Activated CD4-positive, alpha-beta T cell treated with anti-CD3 and anti-CD28 coated beads for 36 hours (primary cell): ENCODE measurements around the gene PKP3. TPM values are rescaled to one million over a fixed set of nuclear protein-coding genes. Genes with fewer than 3 reads are reported as not detected.

Source experiments
- ATAC-seq: fragments of 200-7000 bp; cut with Tn5 transposase; one replicate; pipeline ENCODE4 v1.10.0; 2021; ENCODE audit warnings: mild to moderate bottlenecking, moderate library complexity
- CTCF ChIA-PET: fragments of 350-600 bp; sonication (Branson Sonifier 250); formaldehyde crosslinking; loops from one replicate; lab custom pipeline; 2021; ENCODE audit warnings: antibody characterized with exemption; lab: Charles Lee
- POLR2A ChIA-PET: fragments of 350-600 bp; sonication (Branson Sonifier 250); formaldehyde crosslinking; loops from one replicate; lab custom pipeline; 2021; ENCODE audit warnings: antibody characterized with exemption, inconsistent platforms; lab: Charles Lee
- DNase-seq: peaks from one replicate; pipeline ENCODE4 v3.0.0-alpha.2; 2020
- H3K27ac Mint-ChIP-seq: one replicate; pipeline ENCODE4 v1.8.0; 2021; ENCODE audit warnings: mixed read lengths
- H3K27me3 Mint-ChIP-seq: one replicate; pipeline ENCODE4 v1.8.0; 2021; ENCODE audit warnings: mixed read lengths
- H3K36me3 Mint-ChIP-seq: one replicate; pipeline ENCODE4 v1.8.0; 2021; ENCODE audit warnings: low read depth, mixed read lengths
- H3K4me1 Mint-ChIP-seq: one replicate; pipeline ENCODE4 v1.8.0; 2021; ENCODE audit warnings: mixed read lengths
- H3K4me3 Mint-ChIP-seq: one replicate; pipeline ENCODE4 v1.8.0; 2021; ENCODE audit warnings: mild to moderate bottlenecking, moderate library complexity, mixed read lengths
- H3K9me3 Mint-ChIP-seq: one replicate; pipeline ENCODE4 v1.8.0; 2021; ENCODE audit warnings: low read depth, mixed read lengths
- intact Hi-C, 2 experiments: fragments of 100-400 bp; cut with DNase I in 1 of 2; cut with micrococcal nuclease in 1 of 2; formaldehyde crosslinking; loops; one replicate each; pipeline versions ENCODE4 v1.14.2 to v1.15.1; 2022 to 2024; cut with DNase I, micrococcal nuclease
- total RNA-seq, 2 experiments: library from RNA; stranded (reverse); gene quantifications; one replicate each; pipeline ENCODE4 v1.2.3, GENCODE V29; 2021

The PKP3 gene
- total RNA-seq, 2 experiments from 2014 or later = 0.07 to 0.18 TPM

DNA sequence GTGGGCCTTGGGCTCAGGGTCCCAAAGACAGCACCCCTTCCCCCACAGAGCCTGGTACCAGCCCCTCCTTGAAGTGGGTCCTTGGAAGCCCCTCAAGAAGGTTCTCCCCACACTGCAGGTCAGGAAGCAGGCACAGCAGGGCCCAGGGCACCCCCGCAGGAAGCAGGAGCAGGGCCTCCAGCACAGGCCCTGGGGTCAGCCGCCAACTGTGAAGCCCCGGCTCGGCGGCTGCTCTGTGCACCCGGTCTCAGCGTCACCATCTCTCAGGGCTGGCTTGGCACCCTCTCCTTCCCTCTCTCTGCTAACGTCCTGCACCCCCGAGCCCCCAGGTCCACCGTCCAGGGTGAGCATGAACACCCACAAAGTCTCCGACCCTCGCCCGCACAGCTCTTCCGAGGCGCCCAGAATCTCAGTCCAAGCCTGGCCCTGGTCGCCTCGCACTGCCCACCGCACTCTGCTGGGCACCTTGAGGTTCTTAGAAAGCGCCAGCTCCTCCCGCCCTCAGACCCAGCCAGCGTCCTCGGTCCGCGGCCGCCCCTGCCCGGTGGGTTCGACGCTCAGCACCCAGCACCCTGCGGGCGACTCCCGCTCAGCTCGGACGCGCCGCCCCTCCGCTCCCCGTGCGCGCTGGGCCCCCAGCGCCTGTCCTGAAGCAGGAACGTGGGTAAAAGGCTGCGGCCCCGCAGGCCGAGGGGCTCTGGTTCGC is 22.2 kb downstream of the PKP3 start:
- Mint-ChIP-seq H3K36me3 (no peaks in the 10 kb centered on the region), H3K27me3 (no peaks in the 10 kb centered on the region), H3K9me3 (no peaks in the 10 kb centered on the region), H3K4me3 (peak overlapping the region; percentile 85), H3K27ac (peak overlapping the region; percentile 74), H3K4me1 (peaks cover 32% of the 10 kb centered on the region)
- intact Hi-C loops = loop anchor here in 1 of 2 experiments (2.0 kb wide), 1 partner anchor 91 kb away; the partner anchor contains the start of gene RNH1
- peak; percentile 41 for DNase-seq
- peak; percentile 1 for ATAC-seq
- CTCF ChIA-PET = interaction anchor here (0.8 to 1.6 kb wide), 5 partner anchors 10 to 33 kb away, joined by 3 to 5 read pairs (median 4); partner anchors contain the start of gene PTDSS2
- POLR2A ChIA-PET = interaction anchor here (1.2 to 1.6 kb wide), 2 partner anchors 9 to 10 kb away, joined by 3 to 7 read pairs; no protein-coding TSS in a partner anchor

DNA sequence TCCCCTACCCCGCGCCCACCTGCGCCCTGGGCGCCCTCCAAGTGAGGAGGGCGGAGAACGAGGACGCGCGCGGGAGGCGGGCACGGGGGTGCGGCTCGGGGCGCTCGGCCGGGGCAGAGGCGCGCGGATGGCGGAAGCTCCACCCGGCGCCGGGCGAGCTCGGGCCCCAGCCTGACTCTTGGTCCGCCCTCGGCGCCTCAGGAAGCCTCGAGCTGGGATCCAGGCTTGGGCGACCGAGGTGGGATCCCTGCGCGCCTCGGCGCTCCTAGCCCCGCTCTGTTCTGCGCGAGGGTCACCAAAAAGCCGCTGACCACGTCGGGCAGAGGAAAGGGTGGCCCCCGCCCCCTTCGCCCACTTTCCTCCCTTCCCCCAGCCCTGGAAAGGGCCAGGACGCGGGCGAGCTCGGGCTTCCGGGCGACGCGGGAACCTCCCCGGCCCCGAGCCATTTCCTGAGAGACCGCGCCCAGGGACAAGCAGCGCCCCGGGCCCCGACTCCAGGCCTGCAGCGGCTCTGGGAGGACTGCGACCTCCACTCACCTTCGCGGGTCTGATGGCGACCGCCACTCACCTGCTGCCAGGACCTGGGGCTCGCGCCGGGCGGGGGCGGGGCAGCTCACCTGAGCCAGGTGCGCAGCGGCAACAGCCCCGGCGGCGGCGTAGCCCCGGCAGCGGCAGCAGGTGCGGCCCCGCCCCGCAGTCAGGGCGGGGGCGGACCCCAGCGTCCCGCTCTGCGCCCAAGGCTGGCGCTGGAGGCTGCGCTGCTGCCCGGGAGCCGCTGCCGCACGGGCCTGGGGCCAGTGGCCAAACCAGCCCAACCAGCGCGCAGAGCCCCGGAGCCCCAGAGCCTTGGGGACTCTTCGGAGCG is 23.0 kb downstream of the PKP3 start:
- intact Hi-C loops = loop anchor here in 1 of 2 experiments (2.0 kb wide), 1 partner anchor 90 kb away; the partner anchor contains the start of gene RNH1

DNA sequence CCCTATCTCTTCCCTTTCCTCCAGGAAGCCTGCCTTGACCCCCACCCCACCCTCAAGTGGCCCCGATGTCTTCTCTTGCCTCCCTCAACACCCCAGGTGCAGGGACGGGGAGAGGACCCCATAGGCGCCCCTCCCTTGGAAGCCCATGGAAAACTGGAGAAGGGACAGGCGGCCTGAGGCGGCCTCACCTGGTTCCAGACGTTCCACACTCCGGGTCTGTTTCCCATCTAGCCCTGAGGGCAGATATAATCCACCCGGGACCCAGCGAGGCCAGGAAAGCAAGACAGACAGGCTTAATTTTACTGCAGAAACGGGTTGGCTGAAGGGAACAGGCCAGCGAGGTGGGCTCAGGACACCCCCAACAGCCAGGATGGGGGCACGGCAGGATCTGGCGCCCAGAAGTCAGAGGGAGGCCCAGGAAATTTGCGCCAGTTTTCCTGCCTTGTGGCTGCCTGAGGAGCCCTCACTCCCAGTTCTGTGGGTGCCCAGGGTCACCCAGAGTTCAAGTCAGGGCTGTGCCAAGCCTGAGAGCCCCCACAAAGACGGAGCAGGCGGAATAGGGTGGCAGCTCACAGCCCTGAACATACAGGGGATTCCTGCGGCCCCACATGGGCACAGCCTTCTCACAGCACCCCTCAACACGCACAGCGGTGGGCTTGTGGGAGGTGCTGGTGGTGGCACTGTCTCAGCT is 23.8 kb downstream of the PKP3 start:
- CTCF ChIA-PET = no interaction called here
- H3K9me3 Mint-ChIP-seq = no peaks in the 10 kb centered on the region
- peak overlapping the region; percentile 51 for H3K4me3 Mint-ChIP-seq
- H3K36me3 Mint-ChIP-seq = no peaks in the 10 kb centered on the region
- intact Hi-C loops = loop anchor here in 1 of 2 experiments (2.0 kb wide), 1 partner anchor 89 kb away; the partner anchor contains the start of gene RNH1
- no peak for ATAC-seq
- no peak overlapping the region for H3K27ac Mint-ChIP-seq
- H3K4me1 Mint-ChIP-seq = peaks cover 30% of the 10 kb centered on the region
- no peaks in the 10 kb centered on the region for H3K27me3 Mint-ChIP-seq
- peak; percentile 9 for DNase-seq
- POLR2A ChIA-PET = interaction anchor here (1.2 kb wide), 1 partner anchor 12 kb away, joined by 3 read pairs; no protein-coding TSS in a partner anchor

More for the DNA sequence above, 23.0 kb downstream of the PKP3 start:
- ChIA-PET POLR2A (interaction anchor here (1.2 to 1.6 kb wide), 2 partner anchors 10 to 11 kb away, joined by 3 to 7 read pairs; no protein-coding TSS in a partner anchor), CTCF (interaction anchor here (0.8 to 1.2 kb wide), 4 partner anchors 10 to 33 kb away, joined by 3 to 5 read pairs (median 4); partner anchors contain the start of gene PTDSS2)
- Mint-ChIP-seq H3K27ac (no peak overlapping the region), H3K9me3 (no peaks in the 10 kb centered on the region), H3K4me3 (peak overlapping the region; percentile 85), H3K36me3 (no peaks in the 10 kb centered on the region), H3K4me1 (peaks cover 32% of the 10 kb centered on the region), H3K27me3 (no peaks in the 10 kb centered on the region)
- ATAC-seq (peak; percentile 20), DNase-seq (peak; percentile 60)

DNA sequence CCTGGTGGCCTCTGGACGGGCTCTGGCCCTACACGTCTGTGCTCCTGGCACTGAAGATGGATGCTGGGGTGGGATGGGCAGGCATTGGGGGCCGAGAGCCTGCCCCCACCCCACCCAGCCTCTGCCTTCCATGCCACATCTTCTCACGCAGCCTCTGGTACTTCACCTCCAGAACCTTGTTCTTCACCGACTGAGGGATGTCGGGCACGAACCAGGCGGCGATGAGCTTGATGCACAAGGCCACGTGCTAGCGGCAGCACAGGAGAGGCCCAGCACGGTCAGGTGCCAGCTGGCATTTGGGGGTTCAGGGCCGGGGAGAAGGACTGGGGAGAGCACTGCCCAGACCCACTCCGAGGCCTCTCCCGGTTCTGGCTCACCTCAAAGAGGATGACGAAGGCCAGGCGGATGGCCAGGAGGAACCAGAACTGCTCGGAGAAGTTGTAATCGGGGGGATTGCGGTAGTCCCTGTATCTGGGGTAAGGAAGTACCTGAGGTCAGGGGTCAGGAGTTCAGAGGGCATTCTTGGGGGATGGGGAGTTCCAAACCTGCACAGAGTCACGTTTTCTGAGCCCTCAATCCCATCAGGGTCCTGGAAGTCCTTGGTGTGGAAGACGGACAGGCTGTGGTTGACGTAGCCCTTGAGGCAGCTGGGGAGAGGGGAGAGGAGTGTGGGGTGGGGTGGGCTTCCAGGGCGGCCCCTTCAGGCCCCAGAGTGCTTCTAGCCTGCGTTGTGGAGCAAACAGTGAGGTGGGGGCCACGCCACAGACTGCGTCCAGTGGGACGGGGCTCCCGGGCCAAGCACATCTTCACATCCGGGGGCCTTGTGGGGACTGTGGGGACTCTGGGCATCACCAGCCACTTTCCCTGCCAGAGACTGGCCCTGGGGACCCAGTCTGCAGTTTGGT is 24.6 kb downstream of the PKP3 start:
- H3K9me3 Mint-ChIP-seq = no peaks in the 10 kb centered on the region
- DNase-seq (peak; percentile 22), ATAC-seq (no peak)
- H3K4me3 Mint-ChIP-seq = peak overlapping the region; percentile 10
- H3K36me3 Mint-ChIP-seq = no peaks in the 10 kb centered on the region
- POLR2A ChIA-PET = no interaction called here
- no peak overlapping the region for H3K27ac Mint-ChIP-seq
- no peaks in the 10 kb centered on the region for H3K27me3 Mint-ChIP-seq
- peaks cover 22% of the 10 kb centered on the region for H3K4me1 Mint-ChIP-seq
- intact Hi-C loops = no loop called here
- CTCF ChIA-PET = no interaction called here

DNA sequence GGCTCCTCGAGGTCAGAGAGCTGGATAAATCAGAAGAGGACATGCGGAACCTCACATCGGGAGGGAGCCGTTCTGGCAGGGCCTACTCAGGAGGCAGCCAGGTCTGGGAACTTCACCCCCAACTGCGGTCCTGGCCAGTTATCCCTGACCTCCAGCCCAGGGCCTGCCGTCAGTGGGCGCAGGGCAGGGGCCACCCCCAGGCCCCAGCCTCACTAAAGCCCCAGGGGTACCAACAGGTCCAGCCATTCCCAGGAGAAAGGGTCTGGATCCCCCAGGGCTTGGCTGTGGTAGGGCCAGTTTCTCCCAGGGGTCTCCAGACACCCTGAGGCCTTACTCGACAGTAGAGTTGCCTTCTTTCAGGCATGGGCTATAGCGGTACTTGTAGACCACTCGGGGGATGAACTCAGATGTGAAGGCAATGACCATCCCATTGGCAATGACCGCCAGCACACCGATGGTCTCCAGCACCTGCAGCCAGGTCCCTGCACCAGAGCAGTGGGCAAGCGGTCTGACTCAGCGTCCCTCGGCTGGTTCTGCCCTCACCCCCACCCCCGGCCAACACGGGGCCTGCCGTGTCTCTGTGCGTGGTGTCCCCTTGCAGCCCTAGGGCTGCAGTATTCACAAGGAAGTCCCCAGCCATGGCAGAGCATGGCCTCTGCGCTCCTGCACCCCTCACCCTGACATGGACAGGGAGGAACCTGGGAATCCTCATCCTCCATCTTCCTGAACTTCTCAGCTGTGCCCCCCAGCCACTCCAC is 25.4 kb downstream of the PKP3 start:
- H3K27me3 Mint-ChIP-seq = no peaks in the 10 kb centered on the region
- peaks cover 2% of the 10 kb centered on the region for H3K36me3 Mint-ChIP-seq
- ChIA-PET POLR2A (no interaction called here), CTCF (no interaction called here)
- H3K27ac Mint-ChIP-seq = no peak overlapping the region
- peak; percentile 6 for DNase-seq
- H3K4me3 Mint-ChIP-seq = no peak overlapping the region
- ATAC-seq = no peak
- peaks cover 19% of the 10 kb centered on the region for H3K4me1 Mint-ChIP-seq
- H3K9me3 Mint-ChIP-seq = no peaks in the 10 kb centered on the region
- intact Hi-C loops = no loop called here

DNA sequence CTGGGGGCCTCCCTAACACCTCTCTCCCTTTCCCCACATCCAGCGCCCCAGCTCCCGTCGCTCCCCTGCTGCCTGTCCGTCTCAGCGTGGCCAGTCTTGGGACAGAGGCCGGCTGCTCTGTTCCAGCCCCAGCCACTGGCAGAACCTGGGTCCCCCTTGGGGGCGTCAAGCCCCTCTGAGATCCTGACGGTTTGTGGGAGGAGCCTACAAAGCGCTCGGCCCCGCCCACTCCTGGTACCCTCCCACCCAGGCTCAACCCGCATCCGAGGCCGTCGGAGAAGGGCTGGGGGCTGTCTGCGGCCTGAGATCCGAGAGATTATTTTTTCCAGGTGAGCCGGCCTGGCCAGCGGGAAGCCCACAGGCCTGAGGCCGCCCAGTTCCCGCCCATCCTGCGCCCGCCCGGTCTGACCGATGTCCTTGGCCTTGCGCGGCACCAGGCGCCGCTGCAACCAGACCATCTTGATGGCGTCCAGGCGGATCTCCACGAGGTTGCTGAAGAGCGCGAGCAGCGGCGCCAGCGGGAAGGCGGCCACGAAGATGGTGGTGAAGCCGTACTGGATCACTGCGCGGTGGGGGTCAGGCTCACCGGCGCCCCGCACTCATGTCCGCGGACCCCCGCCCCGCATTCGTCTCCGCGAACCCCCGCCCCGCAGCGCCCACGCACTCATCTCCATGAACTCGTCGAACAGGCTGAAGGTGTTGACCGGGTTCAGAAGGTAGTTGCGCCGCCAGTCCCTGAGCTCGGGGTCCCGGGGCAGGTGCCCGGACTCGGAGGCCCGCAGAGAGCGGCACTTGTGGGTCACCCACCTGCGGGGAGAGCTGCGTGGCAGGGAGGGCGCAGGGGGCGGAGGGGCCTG is 26.3 kb downstream of the PKP3 start:
- H3K36me3 Mint-ChIP-seq = peaks cover 8% of the 10 kb centered on the region
- no peak overlapping the region for H3K27ac Mint-ChIP-seq
- no peaks in the 10 kb centered on the region for H3K27me3 Mint-ChIP-seq
- ATAC-seq (no peak), DNase-seq (peak; percentile 4)
- no peak overlapping the region for H3K4me3 Mint-ChIP-seq
- ChIA-PET POLR2A (no interaction called here), CTCF (no interaction called here)
- H3K4me1 Mint-ChIP-seq = peaks cover 11% of the 10 kb centered on the region
- intact Hi-C loops = no loop called here
- no peaks in the 10 kb centered on the region for H3K9me3 Mint-ChIP-seq

DNA sequence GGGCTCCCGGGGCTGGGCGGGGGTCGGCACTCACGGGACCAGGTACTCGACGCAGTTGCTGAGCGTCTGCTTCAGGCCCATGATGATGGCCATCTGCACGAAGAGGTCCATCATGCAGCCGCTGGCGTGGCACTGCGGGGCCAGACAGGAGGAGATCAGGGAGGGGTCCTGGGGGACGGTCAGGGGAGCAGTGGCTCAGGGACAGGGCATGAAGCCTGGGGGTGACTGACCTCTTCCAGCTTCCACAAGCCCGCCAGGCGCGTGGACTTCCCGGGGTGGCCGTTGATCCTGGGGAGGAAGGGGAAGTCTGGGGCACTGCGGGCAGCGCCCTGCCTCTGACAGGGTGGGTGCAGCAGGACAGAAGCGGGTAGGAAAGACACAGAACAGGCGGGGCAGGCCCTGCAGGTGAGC is 26.9 kb downstream of the PKP3 start:
- DNase-seq = no peak
- Mint-ChIP-seq H3K27ac (no peak overlapping the region), H3K4me1 (peaks cover 5% of the 10 kb centered on the region), H3K36me3 (peaks cover 10% of the 10 kb centered on the region), H3K4me3 (no peak overlapping the region), H3K27me3 (no peaks in the 10 kb centered on the region), H3K9me3 (no peaks in the 10 kb centered on the region)
- intact Hi-C loops = no loop called here
- ATAC-seq = no peak
- ChIA-PET POLR2A (no interaction called here), CTCF (no interaction called here)

DNA sequence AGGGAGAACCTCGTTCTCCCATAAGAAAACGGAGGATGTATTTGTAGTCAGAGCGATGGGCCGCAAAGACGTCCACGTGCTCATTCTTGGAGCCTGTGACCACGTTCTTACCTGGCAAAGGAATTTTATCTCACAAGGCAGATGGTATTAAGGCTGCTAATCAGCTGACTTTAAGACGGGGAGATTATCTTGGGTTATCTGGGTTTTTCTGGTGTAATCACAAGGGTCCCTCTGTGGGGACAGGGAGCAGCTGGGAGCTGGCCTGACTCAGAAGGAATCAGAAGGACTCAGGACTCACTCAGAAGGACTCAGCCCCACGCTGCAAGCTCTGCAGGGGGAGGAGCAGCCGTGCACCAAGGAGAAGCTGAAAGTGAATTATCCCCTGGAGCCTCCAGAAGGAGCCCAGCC is 28.2 kb downstream of the PKP3 start:
- CTCF ChIA-PET = interaction anchor here (0.8 to 1.2 kb wide), 3 partner anchors 19 to 200 kb away, joined by 3 to 4 read pairs (median 3); partner anchors contain the start of gene ANO9
- H3K4me3 Mint-ChIP-seq = no peak overlapping the region
- no peaks in the 10 kb centered on the region for H3K4me1 Mint-ChIP-seq
- intact Hi-C loops = no loop called here
- H3K36me3 Mint-ChIP-seq = peaks cover 13% of the 10 kb centered on the region
- H3K27me3 Mint-ChIP-seq = no peaks in the 10 kb centered on the region
- H3K9me3 Mint-ChIP-seq = no peaks in the 10 kb centered on the region
- no peak for ATAC-seq
- no peak overlapping the region for H3K27ac Mint-ChIP-seq
- peak; percentile 3 for DNase-seq
- POLR2A ChIA-PET = no interaction called here

DNA sequence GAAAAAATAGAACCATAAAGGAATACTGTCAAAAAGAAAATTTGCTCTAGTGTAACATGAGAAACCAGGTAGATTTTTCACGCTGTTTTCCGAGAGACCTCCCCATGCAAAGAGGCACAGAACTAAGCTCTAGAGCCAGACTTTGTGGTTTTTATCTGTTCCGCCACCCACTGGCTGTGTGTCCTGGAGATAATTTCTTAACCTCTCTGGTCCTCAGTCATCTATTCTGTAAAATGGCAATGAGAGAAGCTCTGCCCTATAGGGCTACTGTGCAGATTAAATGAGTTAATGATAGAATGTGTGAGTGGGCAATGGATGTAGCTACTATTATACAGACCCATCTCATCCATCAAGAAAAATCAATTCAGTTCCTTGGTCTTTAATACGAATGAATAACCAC is 30.2 kb downstream of the PKP3 start:
- Mint-ChIP-seq H3K4me3 (no peak overlapping the region), H3K9me3 (no peaks in the 10 kb centered on the region), H3K27ac (no peak overlapping the region), H3K27me3 (no peaks in the 10 kb centered on the region), H3K36me3 (peaks cover 14% of the 10 kb centered on the region), H3K4me1 (no peaks in the 10 kb centered on the region)
- ChIA-PET CTCF (interaction anchor here (1.1 kb wide), 1 partner anchor 25 kb away, joined by 3 read pairs; no protein-coding TSS in a partner anchor), POLR2A (no interaction called here)
- ATAC-seq (no peak), DNase-seq (no peak)
- intact Hi-C loops = no loop called here
